HG03108 (cell line): ENCODE data around the gene CTSA.
"Not testable (repeated sequence)": the region's sequence is repeated elsewhere in the genome, so short reads cannot be mapped to it uniquely, and the experiment has no call there.

Experiments used
- ATAC-seq: cut with Tn5 transposase; IDR thresholded peaks from one replicate; pipeline ENCODE4 v1.9.1; 2021; ENCODE audit warnings: moderate library complexity; ENCODE audit not compliant: unreplicated experiment

CTSA gene

GRCh38 chr20:45911486-45912343, 20.6 kb downstream of the CTSA start, which contains the start of gene PLTP:
TSS of gene PLTP (minus strand) at chr20:45912155. CDS start at chr20:45911452, 703 bp downstream.
- no peak for ATAC-seq

GRCh38 chr20:45912344-45912682, 21.2 kb downstream of the CTSA start:
- ATAC-seq = no peak

GRCh38 chr20:45913116-45913515, 22.0 kb downstream of the CTSA start:
- no peak for ATAC-seq

GRCh38 chr20:45917790-45918141, 26.6 kb downstream of the CTSA start:
- ATAC-seq = no peak

- ATAC-seq = no peak
Observed at GRCh38 chr20:45918182-45918737, 27.1 kb downstream of the CTSA start.

GRCh38 chr20:45918779-45919537, 27.8 kb downstream of the CTSA start:
- ATAC-seq = no peak

- no peak for ATAC-seq
Observed at GRCh38 chr20:45919542-45920399, 28.6 kb downstream of the CTSA start.

- no peak for ATAC-seq
Observed at GRCh38 chr20:45920462-45921336, 29.6 kb downstream of the CTSA start.

- ATAC-seq = no peak
Observed at GRCh38 chr20:45921337-45922189, 30.4 kb downstream of the CTSA start.

GRCh38 chr20:45924391-45925261, 33.5 kb downstream of the CTSA start:
- no peak for ATAC-seq

- ATAC-seq = no peak
Observed at GRCh38 chr20:45925821-45926506, 34.8 kb downstream of the CTSA start.

- no peak for ATAC-seq
Observed at GRCh38 chr20:45926731-45927070, 35.6 kb downstream of the CTSA start.

GRCh38 chr20:45927071-45927878, 36.1 kb downstream of the CTSA start:
- no peak for ATAC-seq

GRCh38 chr20:45931680-45932079, 40.5 kb downstream of the CTSA start:
- ATAC-seq = not testable (repeated sequence)

GRCh38 chr20:45933266-45934045, 42.3 kb downstream of the CTSA start:
- ATAC-seq = peak; percentile 34

- peak; percentile 2 for ATAC-seq
Observed at GRCh38 chr20:45934046-45934585, 43.0 kb downstream of the CTSA start.
